Panc1 (cell line): ENCODE measurements around the gene XXYLT1. TPM values are rescaled to one million over a fixed set of nuclear protein-coding genes. Genes with fewer than 3 reads are reported as not detected.

ENCODE experiments used
- ATAC-seq: fragments of 200-7000 bp; cut with Tn5 transposase; 2 replicates; pipeline ENCODE4 v1.9.1; 2020; ENCODE audit warnings: mild to moderate bottlenecking, moderate library complexity
- BruUV-seq: library from RNA; stranded (reverse); fragments of 400-500 nt; replicated peaks from 2 replicates; lab custom pipeline; 2021; lab: Mats Ljungman, UMichigan
- CTCF ChIA-PET: fragments of 300-600 bp; sonication (Branson Sonifier 250); formaldehyde crosslinking; loops from one replicate; lab custom pipeline; 2022; ENCODE audit warnings: antibody characterized with exemption; lab: Charles Lee
- POLR2A ChIA-PET: fragments of 300-600 bp; sonication (Branson Sonifier 250); formaldehyde crosslinking; loops from one replicate; lab custom pipeline; 2022; ENCODE audit warnings: antibody characterized with exemption; lab: Charles Lee
- DNase-seq: peaks from one replicate; pipeline ENCODE4 v3.0.0-alpha.2; 2010; ENCODE audit warnings: low read depth, low spot score
- H3K27ac ChIP-seq: 2 replicates; pipeline ENCODE4 v1.5.1; 2011; ENCODE audit warnings: mild to moderate bottlenecking, low read length, inconsistent platforms
- H3K27me3 ChIP-seq: fragments of 200-500 bp; sonication (Bioruptor generic); 2 replicates; pipeline ENCODE4 v1.6.0; 2014; ENCODE audit warnings: low read length, inconsistent platforms; ENCODE audit not compliant: control insufficient read depth, insufficient read depth
- H3K36me3 ChIP-seq: fragments of 200-500 bp; sonication (Bioruptor generic); 2 replicates; pipeline ENCODE4 v1.5.1; 2014; ENCODE audit warnings: inconsistent platforms, mild to moderate bottlenecking, low read length, moderate library complexity; ENCODE audit not compliant: control insufficient read depth, insufficient read depth
- H3K4me1 ChIP-seq: 2 replicates; pipeline ENCODE4 v1.5.1; 2011; ENCODE audit warnings: inconsistent platforms, mild to moderate bottlenecking, low read length, moderate library complexity; ENCODE audit not compliant: control insufficient read depth, insufficient read depth
- H3K4me3 ChIP-seq, 2 experiments: 2 replicates each; pipeline ENCODE4 v1.5.1; 2011 to 2012; ENCODE audit warnings: low read depth in 2 of 2, low read length in 2 of 2, mild to moderate bottlenecking in 2 of 2, inconsistent platforms in 1 of 2, moderate library complexity in 1 of 2
- H3K9me3 ChIP-seq: fragments of 200-500 bp; sonication (Bioruptor generic); 2 replicates; pipeline ENCODE4 v1.5.1; 2014; ENCODE audit warnings: low read depth, mild to moderate bottlenecking, inconsistent platforms, low read length, moderate library complexity; ENCODE audit not compliant: control insufficient read depth, insufficient read depth
- POLR2AphosphoS5 ChIP-seq: IDR thresholded peaks from 2 replicates; pipeline ENCODE4 v1.6.1; 2012; ENCODE audit warnings: mild to moderate bottlenecking, low read depth, low read length, moderate library complexity
- REST ChIP-seq, 2 experiments: IDR thresholded peaks; 2 replicates each; pipeline ENCODE4 v1.6.1; 2011 to 2012; ENCODE audit warnings: low read depth in 2 of 2, control low read depth in 1 of 2, low read length in 1 of 2, mild to moderate bottlenecking in 1 of 2, moderate library complexity in 1 of 2; ENCODE audit not compliant: insufficient read depth in 1 of 2
- SIN3A ChIP-seq: IDR thresholded peaks from 2 replicates; pipeline ENCODE4 v1.6.1; 2012; ENCODE audit warnings: low read depth, mild to moderate bottlenecking, low read length, moderate library complexity, borderline replicate concordance; ENCODE audit not compliant: insufficient read depth
- TCF7L2 ChIP-seq: IDR thresholded peaks from 2 replicates; pipeline ENCODE4 v1.6.1; 2011; ENCODE audit warnings: mild to moderate bottlenecking, low read depth, low read length, inconsistent platforms
- in situ Hi-C: cut with HindIII; loops from 2 replicates; pipeline ENCODE4 v1.10.0; 2016; ENCODE audit warnings: low sequenced_read_pairs, low pct_unique_long_range_greater_than_20kb
- intact Hi-C: fragments of 100-400 bp; cut with micrococcal nuclease; formaldehyde crosslinking; loops from one replicate; pipeline ENCODE4 v1.10.0; 2022; ENCODE audit not compliant: unreplicated experiment
- total RNA-seq: library from RNA; stranded (reverse); gene quantifications from one replicate; pipeline ENCODE4 v1.2.1, GENCODE V29; 2021; ENCODE audit not compliant: unreplicated experiment
- TF ChIP-seq, protein P1 (sequence below): fragments of 450-650 bp; IDR thresholded peaks from 2 replicates; pipeline ENCODE4 v1.5.1; 2017; ENCODE audit warnings: mild to moderate bottlenecking

The XXYLT1 gene
- total RNA-seq, 1 experiment from 2014 or later, result 26.0 TPM

DNA sequence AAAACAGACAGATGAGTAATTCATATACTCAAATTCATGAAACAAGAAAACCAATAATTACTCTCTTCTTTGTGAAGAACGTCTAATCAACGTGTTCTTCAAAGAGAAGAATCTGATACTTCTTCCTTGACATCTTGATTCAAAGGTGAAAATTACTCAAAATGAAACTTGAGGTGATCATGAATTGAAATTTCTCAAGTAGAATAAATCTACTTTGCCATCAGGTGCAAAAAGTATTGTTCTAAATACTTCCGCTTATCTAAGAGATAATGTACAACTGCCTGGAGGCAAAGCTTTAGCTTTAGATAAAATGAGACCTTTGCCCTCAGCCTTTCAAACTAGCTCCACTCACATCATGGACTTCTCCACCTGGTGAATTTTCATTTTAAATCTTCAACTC, 13.9 kb upstream of the XXYLT1 start:
- CTCF ChIA-PET, result no interaction called here
- intact Hi-C loops, result no loop called here
- H3K36me3 ChIP-seq, result peaks cover 8% of the 10 kb centered on the region; the same call in 1 of the 2 replicates
- DNase-seq, result no peak
- H3K4me3 ChIP-seq, result no peak overlapping the region
- no peak for TF ChIP-seq POLR2AphosphoS5
- no peak for TF ChIP-seq REST (IDR thresholded peaks at IDR 0.05; ENCODE audit: insufficient read depth in 1 of 2, low read depth in 2 of 2, low read length in 1 of 2)
- TF ChIP-seq SIN3A, result no peak
- TF ChIP-seq, protein P1, sequence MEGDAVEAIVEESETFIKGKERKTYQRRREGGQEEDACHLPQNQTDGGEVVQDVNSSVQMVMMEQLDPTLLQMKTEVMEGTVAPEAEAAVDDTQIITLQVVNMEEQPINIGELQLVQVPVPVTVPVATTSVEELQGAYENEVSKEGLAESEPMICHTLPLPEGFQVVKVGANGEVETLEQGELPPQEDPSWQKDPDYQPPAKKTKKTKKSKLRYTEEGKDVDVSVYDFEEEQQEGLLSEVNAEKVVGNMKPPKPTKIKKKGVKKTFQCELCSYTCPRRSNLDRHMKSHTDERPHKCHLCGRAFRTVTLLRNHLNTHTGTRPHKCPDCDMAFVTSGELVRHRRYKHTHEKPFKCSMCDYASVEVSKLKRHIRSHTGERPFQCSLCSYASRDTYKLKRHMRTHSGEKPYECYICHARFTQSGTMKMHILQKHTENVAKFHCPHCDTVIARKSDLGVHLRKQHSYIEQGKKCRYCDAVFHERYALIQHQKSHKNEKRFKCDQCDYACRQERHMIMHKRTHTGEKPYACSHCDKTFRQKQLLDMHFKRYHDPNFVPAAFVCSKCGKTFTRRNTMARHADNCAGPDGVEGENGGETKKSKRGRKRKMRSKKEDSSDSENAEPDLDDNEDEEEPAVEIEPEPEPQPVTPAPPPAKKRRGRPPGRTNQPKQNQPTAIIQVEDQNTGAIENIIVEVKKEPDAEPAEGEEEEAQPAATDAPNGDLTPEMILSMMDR, result no peak
- TF ChIP-seq TCF7L2, result no peak
- POLR2A ChIA-PET, result interaction anchor here (0.6 kb wide), 1 partner anchor 1584 kb away, joined by 6 read pairs; no protein-coding TSS in a partner anchor
- H3K4me1 ChIP-seq, result no peaks in the 10 kb centered on the region; the same call in 1 of the 2 replicates
- in situ Hi-C loops, result no loop called here
- H3K27me3 ChIP-seq, result no peaks in the 10 kb centered on the region
- no peaks in the 10 kb centered on the region for H3K9me3 ChIP-seq
- BruUV-seq, result no TSS peak
- no peak for ATAC-seq
- no peak overlapping the region for H3K27ac ChIP-seq

- ChIA-PET CTCF (no interaction called here), POLR2A (no interaction called here)
- no peak for DNase-seq
- BruUV-seq, result no TSS peak
- in situ Hi-C loops (no loop called here), intact Hi-C loops (no loop called here)
- Histone ChIP-seq H3K27me3 (no peaks in the 10 kb centered on the region), H3K4me1 (no peaks in the 10 kb centered on the region; the same call in 1 of the 2 replicates), H3K36me3 (peaks cover 21% of the 10 kb centered on the region; the same call in 1 of the 2 replicates), H3K27ac (no peak overlapping the region), H3K9me3 (no peaks in the 10 kb centered on the region), H3K4me3 (no peak overlapping the region)
- ATAC-seq, result no peak
- TF ChIP-seq SIN3A (no peak), REST (IDR thresholded peaks at IDR 0.05; ENCODE audit: insufficient read depth in 1 of 2, low read depth in 2 of 2, low read length in 1 of 2) (no peak), POLR2AphosphoS5 (no peak), TCF7L2 (no peak)
- TF ChIP-seq, protein P1, result no peak
Observed at GRCh38 chr3:195282961-195283360, 12.0 kb upstream of the XXYLT1 start.
